GM21381 (cell line): ENCODE measurements around the gene RBM19.
A peak's percentile ranks its signal among the peaks of the same experiment; 100 is the strongest.

Experiments used
- ATAC-seq: cut with Tn5 transposase; IDR thresholded peaks from one replicate; pipeline ENCODE4 v1.9.1; 2021; ENCODE audit warnings: mild to moderate bottlenecking, moderate library complexity; ENCODE audit not compliant: unreplicated experiment

Gene RBM19

GRCh38 chr12:113934060-113934814 lies 31.9 kb downstream of the RBM19 start:
- no peak for ATAC-seq

DNA sequence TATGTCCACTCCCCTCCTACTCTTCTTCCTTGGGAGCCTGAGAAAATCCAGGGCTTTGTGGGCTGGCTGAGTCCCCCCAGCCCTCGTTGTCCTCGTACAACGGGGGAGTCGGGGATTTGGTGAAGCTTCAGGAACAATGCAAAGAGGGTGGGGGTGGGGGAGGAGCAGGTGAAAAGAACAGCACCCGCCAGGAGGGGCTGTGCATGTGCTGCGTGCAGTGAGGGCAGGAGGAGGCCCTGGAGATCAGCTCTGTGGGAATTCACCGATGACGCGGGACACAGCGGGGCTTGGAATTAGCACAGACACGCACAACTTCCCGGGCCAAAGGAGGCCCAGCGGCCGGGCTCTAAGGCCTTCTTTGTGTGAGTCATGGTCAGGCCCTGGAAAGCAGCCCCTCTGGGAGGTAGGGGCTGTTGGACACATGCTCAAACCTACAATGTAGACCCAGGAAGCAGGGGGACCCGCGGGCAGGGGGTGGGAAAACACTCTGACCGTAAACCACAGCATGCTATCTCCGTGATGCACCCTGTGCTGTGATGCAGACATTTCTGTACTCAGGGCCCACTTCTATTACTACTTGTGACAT lies 32.8 kb downstream of the RBM19 start:
- ATAC-seq: no peak

DNA sequence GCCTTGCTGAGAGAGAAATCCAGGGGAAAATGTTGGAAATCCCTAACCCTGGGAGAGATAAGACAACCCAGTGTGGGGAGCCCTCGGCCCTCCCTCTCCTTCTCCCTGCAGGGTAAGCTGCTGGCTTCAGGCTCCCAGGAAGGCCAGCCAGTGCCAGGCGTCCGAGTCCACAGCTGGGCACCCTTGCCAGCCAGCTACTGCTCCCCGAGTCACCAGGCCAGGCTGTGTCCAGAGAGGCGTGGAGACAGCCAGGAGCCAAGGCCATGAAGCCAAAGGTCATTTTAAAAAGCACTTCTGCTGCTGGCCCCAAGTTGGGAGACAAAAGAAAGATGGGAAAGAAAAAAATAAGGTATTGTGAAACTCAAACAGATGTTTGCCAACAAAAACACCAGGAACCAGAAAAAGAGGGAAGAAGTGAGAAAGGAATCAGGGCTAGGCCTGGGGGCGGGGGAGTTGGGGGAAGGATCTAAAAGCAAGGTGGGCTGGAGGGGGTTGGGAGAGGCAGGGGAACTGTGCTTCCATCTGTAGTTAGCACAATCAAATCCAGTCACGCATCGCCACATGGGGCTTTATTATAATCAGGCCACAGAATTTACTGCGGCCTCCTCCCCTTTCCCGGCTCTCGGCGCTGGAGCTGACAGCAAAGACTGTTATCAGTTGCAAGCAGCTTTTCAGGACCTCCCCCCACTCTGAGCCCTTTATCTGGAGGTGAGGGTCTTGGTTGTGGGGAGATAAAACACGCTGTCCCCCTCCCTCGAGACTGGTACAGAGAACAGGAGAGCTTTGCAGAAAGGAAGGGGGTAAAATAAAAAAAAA lies 33.5 kb downstream of the RBM19 start:
- no peak for ATAC-seq

- ATAC-seq: no peak
Measured at GRCh38 chr12:113931517-113931916, 34.6 kb downstream of the RBM19 start.

DNA sequence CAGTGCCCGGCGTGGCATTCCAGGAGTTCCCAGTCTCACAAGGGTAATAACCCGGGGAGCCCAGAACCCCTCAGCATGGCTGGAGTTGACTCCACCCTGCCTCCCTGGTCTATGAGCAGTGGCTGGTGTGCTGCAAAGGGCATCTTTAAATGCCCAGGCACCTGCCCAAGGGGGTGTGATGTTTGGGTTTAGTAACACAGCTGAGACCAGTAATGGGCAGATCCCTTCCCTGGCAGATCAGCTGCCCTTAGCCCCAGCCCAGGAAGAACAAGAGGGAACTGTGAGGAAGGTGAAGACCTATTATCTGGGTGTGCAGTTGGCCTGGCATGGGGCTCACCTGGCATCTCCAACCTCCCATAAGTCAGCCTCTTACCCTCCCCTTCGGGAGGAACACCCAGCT lies 35.9 kb downstream of the RBM19 start:
- no peak for ATAC-seq

DNA sequence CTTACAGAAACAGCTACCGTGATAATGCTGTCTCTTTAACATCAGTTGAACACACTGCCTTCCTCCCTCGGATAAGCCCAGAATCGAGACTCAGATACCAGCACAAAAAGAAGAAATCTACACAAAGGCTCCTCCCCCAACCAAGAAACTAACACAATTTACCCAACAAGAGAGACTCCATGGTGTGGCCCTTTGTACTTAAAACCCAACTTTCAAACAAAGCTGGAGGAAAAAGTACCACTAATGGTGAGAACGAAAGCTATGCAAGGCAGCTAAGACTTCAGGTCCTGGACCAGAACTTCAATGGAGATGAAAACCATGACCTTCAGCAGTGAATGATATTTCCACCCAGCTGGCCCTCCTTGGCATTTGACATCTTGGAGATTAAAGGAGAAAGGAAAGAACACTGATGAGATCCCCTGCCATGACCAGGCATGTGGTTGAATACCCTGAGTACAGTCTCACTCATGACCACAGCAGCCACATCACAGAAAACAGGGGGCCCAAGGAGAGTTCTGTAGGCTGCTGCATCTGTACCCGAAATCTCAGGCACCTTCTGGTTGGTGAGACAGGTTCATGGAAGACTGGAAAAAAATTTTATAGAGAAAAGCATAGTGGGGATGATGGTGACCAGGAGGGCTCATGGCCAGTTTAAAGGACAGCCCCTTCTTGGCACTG lies 36.7 kb downstream of the RBM19 start:
- no peak for ATAC-seq

- no peak for ATAC-seq
Measured at GRCh38 chr12:113926788-113927187, 39.3 kb downstream of the RBM19 start.

DNA sequence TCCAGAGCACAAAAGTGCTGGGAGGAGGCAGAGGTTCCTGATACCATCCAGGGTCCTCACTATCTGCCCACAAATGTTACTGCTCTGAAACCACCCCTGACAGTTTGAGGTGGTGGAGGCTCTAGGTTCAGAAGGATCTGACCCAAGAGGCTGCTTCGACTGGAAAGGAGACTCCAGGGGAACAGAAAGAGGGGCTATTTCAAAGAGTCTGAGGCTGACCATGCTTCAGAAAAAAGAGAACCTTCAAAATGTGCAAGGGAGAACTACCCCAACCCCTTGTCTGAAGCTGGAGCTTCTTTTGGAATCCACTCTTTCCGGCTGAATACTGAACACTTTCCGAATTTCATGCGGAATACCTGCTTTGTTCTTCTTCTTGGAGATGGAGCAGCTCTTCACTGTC lies 41.8 kb downstream of the RBM19 start:
- no peak for ATAC-seq

GRCh38 chr12:113923251-113923650 lies 42.9 kb downstream of the RBM19 start:
- ATAC-seq: no peak

GRCh38 chr12:113921430-113921829 lies 44.7 kb downstream of the RBM19 start:
- no peak for ATAC-seq

DNA sequence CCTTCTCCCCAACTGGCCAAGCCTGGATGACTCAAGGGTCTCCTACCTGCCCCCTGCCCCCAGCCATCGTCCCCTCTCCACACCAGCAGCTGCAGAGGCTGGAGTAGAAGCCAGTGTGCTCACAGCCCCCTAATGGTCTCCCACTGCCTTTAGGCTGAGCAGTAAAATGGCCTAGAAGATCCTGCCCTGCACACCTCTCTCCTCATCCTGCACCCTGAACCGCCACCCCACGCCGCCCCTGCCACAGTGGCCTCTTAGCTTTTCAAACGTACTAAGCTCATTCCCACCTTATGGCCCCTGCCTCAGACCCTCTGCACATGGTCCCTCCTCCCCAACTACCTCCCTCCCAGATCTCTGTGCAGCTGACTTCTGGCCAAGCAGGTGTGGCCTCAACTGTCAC lies 46.3 kb downstream of the RBM19 start:
- no peak for ATAC-seq

DNA sequence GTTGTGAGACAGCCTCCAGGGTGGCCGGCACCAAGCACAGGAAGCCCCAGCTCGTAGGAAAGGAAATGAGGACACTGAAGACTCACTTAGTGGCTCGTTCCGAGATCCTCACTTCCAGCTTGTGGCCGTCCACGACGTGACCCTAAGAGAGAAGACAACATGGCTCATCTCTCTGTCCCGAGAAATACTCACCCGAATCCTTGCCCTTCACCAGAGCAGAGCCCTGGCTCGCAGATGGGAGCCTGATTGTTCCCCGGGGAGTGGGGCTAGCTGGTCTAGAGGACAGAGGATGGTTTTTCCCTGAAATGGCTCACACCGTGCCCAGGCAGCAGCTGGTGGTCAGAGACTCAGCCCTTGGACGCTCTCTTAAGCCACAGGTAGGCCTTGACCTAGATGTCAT lies 47.8 kb downstream of the RBM19 start:
- ATAC-seq: no peak

DNA sequence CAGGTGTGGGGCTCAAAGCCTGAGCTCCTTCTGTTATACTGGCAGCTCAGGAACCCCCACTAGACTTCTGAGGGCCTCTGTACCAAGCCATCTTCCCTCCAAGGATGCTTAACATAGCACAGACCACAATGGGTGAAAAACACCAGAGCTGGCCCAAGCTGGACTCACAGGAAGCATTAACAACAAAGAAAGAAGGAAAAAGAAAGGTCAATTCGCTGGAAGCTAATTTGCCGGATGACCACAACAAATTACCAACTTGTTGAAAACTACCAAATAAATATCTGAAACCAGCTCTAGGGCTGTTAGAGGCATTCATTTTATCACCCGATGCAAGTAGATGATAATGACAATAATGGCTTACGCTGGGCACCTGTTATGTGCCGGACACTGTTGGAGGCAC lies 48.7 kb downstream of the RBM19 start:
- no peak for ATAC-seq

DNA sequence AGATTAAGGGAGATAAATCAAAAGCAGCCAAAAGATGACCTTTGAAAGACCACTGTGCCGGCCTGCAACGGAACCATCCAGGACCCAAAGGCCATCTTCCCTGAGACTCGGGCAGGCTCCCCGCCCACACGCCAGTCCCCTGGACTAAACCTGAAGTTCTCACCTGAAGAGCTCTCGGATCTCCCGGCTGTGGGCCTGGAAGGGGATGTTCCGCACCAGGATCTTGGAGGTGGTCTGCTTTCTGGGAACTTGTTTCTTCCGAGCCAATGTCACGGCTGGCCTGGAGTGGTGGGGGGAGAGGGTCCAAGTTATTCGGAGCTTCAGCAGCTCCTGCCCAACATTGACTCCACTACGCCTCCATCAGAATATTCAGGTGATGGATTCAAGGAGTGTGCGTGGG lies 51.3 kb downstream of the RBM19 start:
- ATAC-seq: no peak

DNA sequence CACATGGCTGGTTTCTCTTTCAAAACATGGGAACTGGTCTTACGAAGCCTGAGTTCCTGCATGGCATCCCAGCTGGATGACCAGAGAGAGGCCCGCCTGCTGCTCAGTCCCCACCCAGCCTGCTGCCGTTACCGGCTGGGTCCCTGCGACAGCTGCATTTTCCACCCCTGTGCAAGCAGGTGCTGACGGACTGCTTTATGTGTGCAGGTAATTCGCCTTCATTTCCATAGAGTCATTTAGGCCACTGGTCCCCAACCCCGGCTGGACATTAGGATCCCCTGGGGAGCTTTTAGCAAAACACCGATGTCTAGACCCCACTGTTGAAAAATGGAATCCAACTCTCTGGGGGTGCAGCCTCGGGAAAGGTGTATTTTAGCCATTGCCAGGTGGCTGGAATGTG lies 51.9 kb downstream of the RBM19 start:
- ATAC-seq: no peak

GRCh38 chr12:113912760-113913329 lies 53.3 kb downstream of the RBM19 start:
- ATAC-seq: peak; percentile 58

DNA sequence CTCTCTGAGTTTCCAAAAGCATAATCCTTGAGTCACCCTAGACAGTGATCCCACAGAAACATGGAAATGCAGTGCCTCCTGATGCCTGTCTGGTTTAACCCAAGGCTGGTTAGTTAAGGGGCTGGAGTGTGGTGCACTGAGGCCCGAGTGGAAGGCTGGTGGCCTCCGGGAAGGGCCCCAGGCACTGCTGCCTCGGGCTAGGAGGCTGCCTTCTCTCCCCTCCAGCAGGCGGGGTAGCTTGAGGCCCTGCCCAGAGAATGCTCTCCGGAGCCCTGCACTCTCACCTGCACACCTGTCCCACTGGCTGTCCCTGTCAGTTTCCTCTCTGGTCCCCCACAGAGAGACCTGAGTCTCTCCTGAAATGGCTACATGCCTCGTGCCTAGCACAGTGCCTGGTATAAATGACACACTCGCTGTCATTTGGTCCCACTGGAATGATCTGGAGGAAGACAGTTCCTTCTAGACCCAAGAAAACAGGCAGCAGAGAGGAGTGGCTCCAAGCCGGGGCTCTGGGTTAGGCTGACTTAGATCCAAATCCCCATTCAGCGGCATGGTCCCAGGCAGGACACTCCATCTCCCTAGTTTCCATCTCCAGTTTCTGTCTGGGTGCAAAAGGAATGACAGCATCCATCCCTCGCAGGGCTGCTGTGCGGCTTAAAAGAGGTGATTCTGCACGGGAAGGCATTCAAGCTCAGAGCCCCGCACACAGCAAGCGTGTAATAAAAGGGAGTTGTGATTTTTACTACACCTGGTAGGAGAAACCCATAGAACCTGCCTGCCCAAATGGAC lies 54.0 kb downstream of the RBM19 start:
- no peak for ATAC-seq

DNA sequence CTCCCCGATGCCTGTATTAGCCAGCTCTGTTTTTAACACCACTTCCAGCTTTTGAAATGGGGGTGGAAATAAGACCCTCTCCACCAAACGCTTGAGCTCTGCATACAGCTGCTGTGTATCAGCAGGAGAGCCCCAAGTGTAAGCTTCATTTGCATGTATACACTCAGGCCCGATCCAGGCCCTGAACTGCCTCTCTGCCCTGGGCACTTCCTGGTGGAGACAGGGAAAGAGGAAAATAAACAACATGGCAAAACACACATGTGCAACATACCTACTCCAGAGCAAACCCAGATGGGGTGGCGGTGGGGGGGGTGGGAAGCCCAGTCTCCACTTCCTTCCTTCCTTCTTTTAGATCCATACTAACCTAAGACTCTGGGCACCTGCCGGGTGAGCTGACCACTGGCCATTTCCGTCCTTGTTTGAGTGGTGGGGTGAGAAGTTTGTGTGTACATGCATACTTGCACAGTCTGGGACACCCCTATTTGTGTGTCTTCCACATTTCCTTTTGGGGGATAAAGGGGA lies 55.3 kb downstream of the RBM19 start:
- no peak for ATAC-seq

- no peak for ATAC-seq
Measured at GRCh38 chr12:113909776-113910420, 56.2 kb downstream of the RBM19 start.
